GM10266 (cell line): ENCODE measurements around the gene ZBTB43.
"Not testable (repeated sequence)": the region's sequence is repeated elsewhere in the genome, so short reads cannot be mapped to it uniquely, and the experiment has no call there.

Source experiments
- DNase-seq: peaks from one replicate; pipeline ENCODE4 v3.0.0; 2012; ENCODE audit errors: extremely low spot score
- CTCF ChIP-seq: IDR thresholded peaks from 2 replicates; pipeline ENCODE4 v1.5.1; 2012; ENCODE audit warnings: mild to moderate bottlenecking, low read depth; ENCODE audit not compliant: control insufficient read depth, insufficient read depth; ENCODE audit errors: missing control alignments

The ZBTB43 gene

GRCh38 chr9:126802318-126803059 lies 2.4 kb upstream of the ZBTB43 start:
- TF ChIP-seq CTCF: no peak
- DNase-seq: no peak

- no peak for TF ChIP-seq CTCF
- no peak for DNase-seq
These were observed 593 bp upstream of the ZBTB43 start for GRCh38 chr9:126804198-126804695.

GRCh38 chr9:126805554-126806262 lies 868 bp downstream of the ZBTB43 start:
- TF ChIP-seq CTCF: peak; percentile 37
- DNase-seq: peak; percentile 75

GRCh38 chr9:126806336-126806735 lies 1.5 kb downstream of the ZBTB43 start:
- TF ChIP-seq CTCF: no peak
- no peak for DNase-seq

GRCh38 chr9:126809068-126809467 lies 4.2 kb downstream of the ZBTB43 start:
- DNase-seq: no peak
- no peak for TF ChIP-seq CTCF

- DNase-seq: not testable (repeated sequence)
These were observed 5.4 kb downstream of the ZBTB43 start for GRCh38 chr9:126810221-126810620.

- no peak for TF ChIP-seq CTCF
- DNase-seq: no peak
These were observed 8.2 kb downstream of the ZBTB43 start for GRCh38 chr9:126813072-126813471.
